ENCODE results near the gene MTCL1.

DNA sequence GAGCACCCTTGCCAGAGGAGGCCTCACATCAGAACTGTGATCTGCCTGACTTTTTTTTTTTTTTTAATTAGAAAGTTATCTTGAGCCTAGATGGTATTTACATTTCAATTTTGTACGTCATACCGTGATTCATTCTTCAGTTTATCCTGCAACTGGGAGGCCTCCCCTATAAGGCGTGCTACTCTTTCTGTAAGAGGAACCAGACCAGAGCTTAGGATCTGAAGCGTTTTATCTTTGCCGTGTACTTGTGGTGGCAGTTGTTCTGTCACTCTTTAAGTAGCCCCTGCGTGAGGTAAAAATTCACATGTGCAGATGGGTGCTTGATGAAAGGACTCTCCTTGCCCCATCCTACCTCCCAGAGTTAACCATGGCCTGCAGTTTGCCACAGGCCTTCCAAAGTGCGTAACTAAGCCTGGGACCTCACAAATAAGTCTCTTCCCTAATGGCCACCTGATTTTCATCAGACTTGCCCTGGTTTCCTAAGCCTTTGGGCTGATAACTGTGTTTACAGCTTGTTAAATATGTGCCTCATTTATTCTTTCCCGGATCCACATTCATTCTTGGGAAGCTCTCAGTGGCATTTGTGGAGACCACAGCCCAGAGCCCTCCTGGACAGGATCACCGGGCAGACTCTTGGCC lies 96.0 kb downstream of the MTCL1 start:
- TF ChIP-seq, protein P1, sequence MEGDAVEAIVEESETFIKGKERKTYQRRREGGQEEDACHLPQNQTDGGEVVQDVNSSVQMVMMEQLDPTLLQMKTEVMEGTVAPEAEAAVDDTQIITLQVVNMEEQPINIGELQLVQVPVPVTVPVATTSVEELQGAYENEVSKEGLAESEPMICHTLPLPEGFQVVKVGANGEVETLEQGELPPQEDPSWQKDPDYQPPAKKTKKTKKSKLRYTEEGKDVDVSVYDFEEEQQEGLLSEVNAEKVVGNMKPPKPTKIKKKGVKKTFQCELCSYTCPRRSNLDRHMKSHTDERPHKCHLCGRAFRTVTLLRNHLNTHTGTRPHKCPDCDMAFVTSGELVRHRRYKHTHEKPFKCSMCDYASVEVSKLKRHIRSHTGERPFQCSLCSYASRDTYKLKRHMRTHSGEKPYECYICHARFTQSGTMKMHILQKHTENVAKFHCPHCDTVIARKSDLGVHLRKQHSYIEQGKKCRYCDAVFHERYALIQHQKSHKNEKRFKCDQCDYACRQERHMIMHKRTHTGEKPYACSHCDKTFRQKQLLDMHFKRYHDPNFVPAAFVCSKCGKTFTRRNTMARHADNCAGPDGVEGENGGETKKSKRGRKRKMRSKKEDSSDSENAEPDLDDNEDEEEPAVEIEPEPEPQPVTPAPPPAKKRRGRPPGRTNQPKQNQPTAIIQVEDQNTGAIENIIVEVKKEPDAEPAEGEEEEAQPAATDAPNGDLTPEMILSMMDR (conservative IDR thresholded peaks at IDR 0.05 in 1 of 2, IDR thresholded peaks at IDR 0.05 in 1 of 2; ENCODE audit: low read depth in 1 of 2, low read length in 2 of 2), result no peak
- no peak for TF ChIP-seq EZH2 (IDR thresholded peaks at IDR 0.05; ENCODE audit: low read length, missing control alignments)
